NCI-H187 treated with DMSO at 0.1 percent for 48 hours (cell line): ENCODE measurements around the gene CFAP100.

Source experiments
- DNase-seq: peaks from one replicate; lab custom pipeline; 2025; lab: John Stamatoyannopoulos, UW

Gene CFAP100

GRCh38 chr3:126356373-126357264, 38.1 kb upstream of the CFAP100 start:
- DNase-seq, result no peak

- no peak for DNase-seq
These were observed 37.2 kb upstream of the CFAP100 start, which contains the start of gene KLF15 for GRCh38 chr3:126357295-126358037. KLF15 (minus strand) TSS chr3:126357408; CDS start chr3:126352922, 4,486 bp downstream.

- DNase-seq, result no peak
These were observed 36.5 kb upstream of the CFAP100 start for GRCh38 chr3:126358038-126358815.

- DNase-seq, result no peak
These were observed 35.9 kb upstream of the CFAP100 start for GRCh38 chr3:126358816-126359181.

GRCh38 chr3:126360046-126360713, 34.5 kb upstream of the CFAP100 start:
- no peak for DNase-seq

GRCh38 chr3:126360714-126361060, 34.0 kb upstream of the CFAP100 start:
- no peak for DNase-seq

GRCh38 chr3:126361211-126361610, 33.5 kb upstream of the CFAP100 start:
- no peak for DNase-seq

- DNase-seq, result no peak
These were observed 30.5 kb upstream of the CFAP100 start for GRCh38 chr3:126364130-126364695.

- no peak for DNase-seq
These were observed 29.9 kb upstream of the CFAP100 start for GRCh38 chr3:126364731-126365301.

- no peak for DNase-seq
These were observed 29.1 kb upstream of the CFAP100 start for GRCh38 chr3:126365351-126366277.

GRCh38 chr3:126367316-126367805, 27.3 kb upstream of the CFAP100 start:
- no peak for DNase-seq

GRCh38 chr3:126369490-126369889, 25.2 kb upstream of the CFAP100 start:
- DNase-seq, result no peak

GRCh38 chr3:126370055-126370454, 24.7 kb upstream of the CFAP100 start:
- no peak for DNase-seq

- no peak for DNase-seq
These were observed 24.1 kb upstream of the CFAP100 start for GRCh38 chr3:126370606-126371005.

- no peak for DNase-seq
These were observed 23.5 kb upstream of the CFAP100 start for GRCh38 chr3:126371096-126371705.

- no peak for DNase-seq
These were observed 22.1 kb upstream of the CFAP100 start for GRCh38 chr3:126372413-126373145.

GRCh38 chr3:126373146-126373613, 21.5 kb upstream of the CFAP100 start:
- no peak for DNase-seq
